Hematopoietic multipotent progenitor cell (in vitro differentiated cells): ENCODE results near the gene LHFPL3. TPM values are rescaled to one million over a fixed set of nuclear protein-coding genes. Genes with fewer than 3 reads are reported as not detected.
"Not testable (repeated sequence)": the region's sequence is repeated elsewhere in the genome, so short reads cannot be mapped to it uniquely, and the experiment has no call there.

Experiments
- DNase-seq, 3 donors: peaks; one replicate each; pipeline ENCODE4 v3.0.0-alpha.2; 2011 to 2015; ENCODE audit warnings: low read depth in 2 of 3, low spot score in 2 of 3
- total RNA-seq: library from RNA; depleted of rRNA; stranded (reverse); fragments of >200 nt; gene quantifications from one replicate; pipeline ENCODE4 v1.2.3, GENCODE V29; 2012

LHFPL3 gene
- not detected for total RNA-seq

DNA sequence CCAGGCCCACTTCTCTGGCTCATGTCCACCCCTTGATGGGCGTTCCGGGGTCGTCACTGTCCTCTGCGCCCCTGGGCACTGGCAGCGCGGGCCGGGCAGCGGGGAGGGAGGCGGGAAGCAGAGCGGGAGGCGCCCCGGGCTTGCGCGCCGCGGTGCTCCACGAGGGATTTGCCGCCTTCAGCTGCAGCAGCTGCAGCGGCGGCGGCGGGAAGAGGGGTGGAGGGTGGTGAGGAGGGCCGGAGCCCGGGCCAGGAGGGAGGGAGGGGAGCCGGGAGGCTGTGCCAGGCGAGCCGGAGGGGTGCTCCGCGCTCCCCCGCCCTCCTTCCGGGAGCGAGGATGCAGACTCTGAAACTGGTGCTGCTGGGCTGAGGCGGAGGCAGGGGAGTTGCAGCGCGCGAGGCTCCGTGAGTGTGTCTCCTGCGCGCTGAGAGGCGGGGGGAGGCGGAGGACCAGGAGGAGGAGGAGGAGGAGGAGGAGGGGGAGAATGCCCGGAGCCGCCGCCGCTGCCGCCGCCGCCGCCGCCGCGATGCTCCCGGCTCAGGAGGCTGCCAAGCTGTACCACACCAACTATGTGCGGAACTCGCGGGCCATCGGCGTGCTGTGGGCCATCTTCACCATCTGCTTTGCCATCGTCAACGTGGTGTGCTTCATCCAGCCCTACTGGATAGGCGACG is at the start of gene LHFPL3:
Gene LHFPL3 (plus strand): TSS at position 308 of the 674 bp plus-strand sequence.
- DNase-seq, result no peak

DNA sequence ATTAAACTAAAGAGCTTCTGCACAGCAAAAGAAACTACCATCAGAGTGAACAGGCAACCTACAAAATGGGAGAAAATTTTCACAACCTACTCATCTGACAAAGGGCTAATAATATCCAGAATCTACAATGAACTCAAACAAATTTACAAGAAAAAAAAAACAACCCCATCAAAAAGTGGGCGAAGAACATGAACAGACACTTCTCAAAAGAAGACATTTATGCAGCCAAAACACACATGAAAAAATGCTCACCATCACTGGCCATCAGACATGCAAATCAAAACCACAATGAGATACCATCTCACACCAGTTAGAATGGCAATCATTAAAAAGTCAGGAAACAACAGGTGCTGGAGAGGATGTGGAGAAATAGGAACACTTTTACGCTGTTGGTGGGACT is 46.7 kb upstream of the LHFPL3 start:
- DNase-seq, result not testable (repeated sequence)

DNA sequence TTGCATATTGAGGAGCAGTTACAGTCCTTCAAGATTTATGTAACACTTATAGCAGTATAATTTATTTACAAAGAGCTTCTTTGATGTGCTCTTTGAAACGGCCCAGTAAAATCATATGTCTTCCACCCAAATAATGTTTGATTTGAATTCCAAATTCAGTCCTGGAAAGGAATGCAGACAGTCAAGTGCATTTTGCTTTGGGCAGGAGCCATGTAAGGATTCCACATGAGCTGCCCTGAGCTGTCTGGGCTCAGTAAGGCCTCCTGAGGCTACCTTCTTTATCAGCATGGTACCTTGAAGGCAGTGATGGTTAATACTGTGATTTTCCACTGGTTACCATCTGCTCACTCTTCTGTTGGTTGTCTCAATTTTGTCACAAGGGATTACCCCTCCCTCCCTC is 41.6 kb upstream of the LHFPL3 start:
- DNase-seq, result no peak

DNA sequence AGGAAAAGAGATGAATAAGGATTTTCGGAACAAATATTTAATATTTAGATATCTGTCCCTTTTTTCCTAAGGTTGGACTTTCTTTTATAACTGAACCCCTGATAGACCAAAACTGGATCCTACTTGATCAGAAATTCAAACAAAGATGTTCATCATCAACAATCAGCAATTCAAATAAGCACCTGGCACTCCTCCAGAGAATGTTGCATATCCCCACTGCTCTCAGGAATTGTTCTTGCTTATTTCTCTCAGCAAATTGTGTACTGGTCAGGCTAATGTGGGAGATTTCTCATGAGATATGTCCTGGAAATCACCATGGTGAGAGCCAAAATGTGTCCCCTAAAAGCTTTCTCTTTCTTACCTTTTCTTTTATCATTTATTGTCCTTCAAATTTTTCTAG is 40.3 kb upstream of the LHFPL3 start:
- DNase-seq, result no peak

DNA sequence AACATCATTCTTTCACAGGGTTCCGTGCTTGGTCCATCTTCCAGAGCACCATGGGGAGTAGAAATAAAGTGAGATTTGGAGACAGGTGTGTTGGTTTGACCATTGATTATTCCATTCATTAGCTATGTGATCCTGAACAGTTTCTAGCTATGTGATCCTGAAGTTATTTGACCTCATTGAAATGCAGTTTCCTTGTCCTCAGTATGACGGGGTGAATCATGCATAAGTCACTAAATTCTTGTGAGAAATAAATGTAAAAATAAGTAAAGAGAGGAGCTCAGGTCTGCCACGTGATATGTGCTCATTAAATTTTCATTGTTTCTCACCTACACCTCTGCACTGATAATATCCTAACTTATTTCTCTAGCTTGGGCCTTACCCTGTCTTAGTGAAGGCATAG is 34.1 kb upstream of the LHFPL3 start:
- no peak for DNase-seq

DNA sequence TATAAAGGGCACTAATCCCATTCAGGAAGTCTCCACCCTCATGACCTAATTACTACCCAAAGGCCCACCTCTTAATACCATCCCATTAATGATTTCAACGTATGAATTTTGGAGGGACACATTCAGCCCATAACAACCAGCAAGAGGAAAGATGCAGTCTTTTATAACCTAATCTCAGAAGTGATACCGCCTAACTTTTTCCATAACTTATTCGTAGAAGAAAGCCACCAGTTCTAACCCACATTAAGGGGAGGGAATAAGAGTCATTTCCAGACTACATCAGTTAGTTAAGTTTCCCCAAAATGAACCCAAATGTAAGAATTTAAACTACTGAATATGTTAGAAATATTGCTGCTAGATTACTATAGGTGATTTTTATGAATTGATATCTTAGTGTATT is 32.1 kb upstream of the LHFPL3 start:
- DNase-seq, result no peak

DNA sequence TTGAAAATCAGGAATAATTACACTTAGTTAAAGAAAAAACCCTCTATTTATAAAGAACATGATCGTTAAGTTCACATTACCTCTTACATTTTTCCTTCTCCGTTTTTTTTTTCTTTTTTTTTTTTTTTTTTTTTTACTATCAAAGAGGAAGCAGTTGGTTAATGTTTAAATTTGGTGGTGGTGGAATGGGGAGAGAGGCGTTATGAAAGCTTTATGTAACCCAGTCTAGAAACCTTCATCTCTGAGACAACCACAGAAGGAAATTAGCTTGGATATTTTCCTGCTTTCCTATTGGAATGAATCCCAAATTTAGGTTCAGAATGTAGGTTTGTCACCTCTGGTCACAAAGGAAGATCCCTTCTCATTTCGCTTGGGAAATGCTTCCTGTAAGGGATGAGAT is 31.5 kb upstream of the LHFPL3 start:
- DNase-seq, result no peak

DNA sequence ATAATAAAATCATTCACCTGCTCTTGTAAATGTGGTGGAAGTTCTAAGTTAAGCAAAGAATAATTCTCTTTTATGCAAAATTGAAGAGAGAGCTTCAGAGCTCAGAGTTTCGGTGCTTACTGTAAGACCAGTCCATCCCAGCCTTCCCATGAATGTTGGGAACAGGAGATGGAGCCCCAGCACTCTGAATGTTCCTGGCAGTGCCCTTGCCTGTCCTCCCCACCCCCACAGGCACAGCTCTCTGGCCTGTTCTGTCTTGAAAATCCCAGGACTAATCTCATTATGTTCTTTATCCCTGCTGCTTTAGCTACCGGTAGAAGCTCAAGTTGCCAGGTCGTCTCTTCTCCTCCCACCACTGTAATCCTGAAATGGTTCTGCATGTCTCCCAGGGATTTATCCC is 29.1 kb upstream of the LHFPL3 start:
- DNase-seq, result no peak

DNA sequence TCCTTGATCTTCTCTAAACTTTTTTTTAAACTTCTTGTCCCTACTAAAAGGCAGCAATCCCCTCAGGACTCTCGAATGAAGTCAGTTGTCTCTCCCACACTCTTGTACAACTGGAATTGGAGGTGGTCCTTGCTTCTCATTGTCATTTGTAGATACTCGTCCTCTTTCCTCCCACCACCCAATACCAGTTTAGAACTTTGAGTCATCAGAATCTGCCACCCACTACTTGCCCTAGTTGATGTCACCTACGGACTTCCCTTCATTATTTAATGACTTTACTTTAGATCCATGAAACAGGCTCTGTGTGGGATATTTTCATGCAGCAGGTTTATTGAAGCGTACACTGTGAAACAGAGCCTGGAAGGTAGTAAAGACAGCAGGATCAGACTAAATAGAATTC is 28.6 kb upstream of the LHFPL3 start:
- no peak for DNase-seq

DNA sequence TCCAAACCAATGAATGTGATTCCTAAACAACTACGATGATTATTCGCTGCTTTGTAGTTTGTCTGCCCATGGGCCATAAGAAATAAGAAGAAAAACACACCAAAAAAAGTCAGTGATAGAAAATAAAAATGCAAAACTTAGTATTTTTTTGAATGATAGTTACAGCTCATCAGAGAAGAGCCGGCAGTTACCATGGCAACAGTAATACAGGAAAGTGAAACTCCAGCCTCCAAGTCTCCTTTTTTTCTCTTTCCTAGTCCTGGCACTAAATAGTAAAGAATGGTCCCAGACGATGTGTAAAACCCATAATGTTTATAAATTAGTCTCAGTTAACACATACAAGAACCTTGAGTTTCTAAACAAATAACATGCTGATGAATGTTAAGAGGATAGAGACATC is 21.6 kb upstream of the LHFPL3 start:
- DNase-seq, result no peak

DNA sequence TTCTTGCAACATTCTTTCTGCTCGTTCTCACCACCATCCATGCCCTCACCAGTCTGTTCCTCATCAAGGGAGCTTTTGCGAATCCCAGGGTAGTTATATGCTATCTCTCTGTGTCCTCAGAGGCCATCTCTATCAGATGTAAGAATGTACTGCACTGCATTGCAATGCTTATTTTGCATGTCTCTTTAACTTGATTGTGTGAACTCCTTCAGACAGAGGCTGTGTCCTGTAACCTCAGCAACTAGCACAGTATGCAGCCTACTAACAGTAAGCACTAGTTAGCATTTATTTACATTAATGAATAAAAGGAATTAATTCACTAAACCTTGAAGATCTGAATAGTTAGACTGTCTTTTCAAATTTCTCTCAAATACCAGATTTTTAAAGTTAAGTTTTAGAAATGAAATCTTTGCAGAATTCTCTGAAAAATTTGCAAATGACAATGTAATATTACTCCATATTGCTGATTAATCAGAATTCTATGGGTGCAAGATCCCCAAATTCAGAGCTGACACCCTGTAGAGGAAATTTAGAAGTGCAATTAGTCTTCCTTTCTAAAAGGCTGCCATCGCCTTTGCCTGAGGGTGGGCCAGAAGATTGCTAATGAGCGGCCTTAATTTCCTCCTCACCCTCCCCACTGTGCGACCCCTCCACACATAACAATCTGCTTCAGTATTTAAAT is 10.3 kb upstream of the LHFPL3 start:
- no peak for DNase-seq

DNA sequence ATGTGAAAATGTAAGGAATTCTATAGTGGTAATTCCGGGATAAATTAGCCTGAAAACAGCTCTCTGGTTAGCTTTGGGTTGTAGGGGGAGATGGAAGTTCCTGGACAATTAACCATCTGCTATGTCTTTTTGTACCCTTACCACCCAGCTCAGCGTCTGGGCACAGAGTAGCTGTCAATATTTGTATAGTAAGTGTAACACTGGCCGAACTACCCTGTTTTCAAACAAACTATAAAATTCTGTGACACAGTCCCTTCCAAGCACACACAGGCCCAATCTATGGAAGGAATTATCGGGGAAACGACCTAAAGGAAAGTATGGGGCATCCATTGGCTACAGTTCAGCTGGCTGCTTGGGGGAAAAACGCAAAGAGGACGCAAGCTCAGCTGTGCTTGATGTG is 869 bp upstream of the LHFPL3 start:
- DNase-seq, result no peak

DNA sequence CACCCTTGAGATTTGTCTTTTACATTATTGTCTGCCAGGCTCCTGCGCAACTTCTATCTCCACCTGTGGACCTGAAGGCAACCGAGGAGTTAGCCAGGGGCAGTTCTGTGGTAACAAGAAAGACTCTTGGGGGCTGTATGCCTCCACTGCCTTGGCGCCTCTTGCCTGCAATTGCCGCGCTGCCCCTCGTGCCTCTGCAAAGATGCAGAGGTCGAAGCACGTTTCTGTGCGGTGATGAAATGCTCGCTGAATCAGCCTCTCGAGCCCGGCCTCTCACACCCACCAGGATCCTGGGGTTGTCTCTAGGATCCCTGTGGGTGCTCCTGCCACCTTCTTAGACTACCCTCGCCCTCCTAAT is 486 bp upstream of the LHFPL3 start:
- DNase-seq, result no peak

DNA sequence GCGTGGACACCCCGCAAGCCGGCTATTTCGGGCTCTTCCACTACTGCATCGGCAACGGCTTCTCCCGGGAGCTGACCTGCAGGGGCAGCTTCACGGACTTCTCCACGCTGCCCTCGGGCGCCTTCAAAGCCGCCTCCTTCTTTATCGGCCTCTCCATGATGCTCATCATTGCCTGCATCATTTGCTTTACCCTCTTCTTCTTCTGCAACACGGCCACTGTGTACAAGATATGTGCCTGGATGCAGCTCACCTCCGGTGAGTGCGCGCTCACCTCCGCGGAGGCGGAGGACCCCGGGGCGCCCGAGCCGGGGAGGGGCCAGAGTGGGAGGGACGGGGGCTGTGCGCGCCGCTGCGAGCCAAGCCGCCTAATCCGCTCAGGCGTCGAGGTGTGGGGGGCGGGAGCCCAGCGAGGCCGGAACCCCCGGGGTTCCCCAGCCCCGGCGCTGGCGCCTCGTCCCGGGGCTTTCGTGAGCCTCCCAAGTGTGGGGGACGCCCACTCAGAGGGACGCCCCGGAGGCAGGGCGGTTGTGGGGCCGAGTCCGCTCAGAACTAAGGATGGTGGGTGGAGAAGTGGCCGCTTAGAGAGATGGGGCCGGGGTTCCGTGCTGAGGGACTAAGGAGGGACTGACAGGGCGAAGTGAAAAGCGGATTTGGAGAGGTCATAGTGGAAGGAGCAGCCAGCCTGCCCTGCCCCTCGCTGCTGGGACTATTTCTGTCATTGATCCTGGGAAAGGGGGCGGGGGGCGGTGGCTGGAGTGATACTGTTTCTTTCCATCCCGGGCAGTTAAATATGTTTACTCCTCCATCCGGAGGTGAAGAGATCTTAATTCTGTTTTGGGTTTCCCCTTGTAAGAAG is 795 bp downstream of the LHFPL3 start:
- no peak for DNase-seq

DNA sequence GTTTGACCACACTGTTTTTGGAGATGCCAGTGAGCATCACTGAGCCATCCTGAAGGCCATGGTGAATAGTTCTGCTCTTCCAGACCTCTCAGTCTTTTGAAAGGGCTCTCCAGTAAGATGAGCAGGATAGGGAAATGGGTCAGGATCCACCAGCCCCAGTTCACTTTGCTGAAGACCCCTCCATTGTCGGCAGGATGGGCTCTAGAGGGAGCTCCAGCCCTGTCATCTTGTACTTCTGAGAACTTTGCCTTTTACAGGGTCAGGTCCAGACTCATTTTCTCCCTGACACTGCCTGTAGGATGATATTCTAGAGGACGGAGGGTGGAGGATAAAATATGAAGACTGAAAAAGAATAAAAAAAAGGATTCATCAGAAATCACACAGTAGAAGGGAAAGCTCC is 13.1 kb downstream of the LHFPL3 start:
- DNase-seq, result no peak

DNA sequence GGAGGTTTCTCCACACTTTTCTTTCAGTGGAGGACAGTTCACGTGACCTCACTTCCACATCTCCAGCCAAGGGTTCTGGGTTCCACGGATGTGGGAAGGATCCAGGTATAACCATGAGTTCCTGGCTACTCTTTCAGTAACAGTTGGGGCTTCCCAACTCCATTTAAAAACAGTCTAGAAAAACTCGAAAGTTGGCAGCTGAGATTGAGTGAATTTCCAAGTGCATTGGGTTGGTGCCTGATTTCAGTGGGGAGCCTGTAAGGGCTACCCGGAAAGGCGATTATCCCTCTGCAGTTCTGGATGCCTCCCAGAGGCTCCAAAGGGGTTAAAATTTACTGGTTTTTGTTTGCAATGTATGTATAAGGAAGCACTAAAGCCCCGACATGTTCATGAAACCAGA is 24.3 kb downstream of the LHFPL3 start:
- DNase-seq, result no peak

DNA sequence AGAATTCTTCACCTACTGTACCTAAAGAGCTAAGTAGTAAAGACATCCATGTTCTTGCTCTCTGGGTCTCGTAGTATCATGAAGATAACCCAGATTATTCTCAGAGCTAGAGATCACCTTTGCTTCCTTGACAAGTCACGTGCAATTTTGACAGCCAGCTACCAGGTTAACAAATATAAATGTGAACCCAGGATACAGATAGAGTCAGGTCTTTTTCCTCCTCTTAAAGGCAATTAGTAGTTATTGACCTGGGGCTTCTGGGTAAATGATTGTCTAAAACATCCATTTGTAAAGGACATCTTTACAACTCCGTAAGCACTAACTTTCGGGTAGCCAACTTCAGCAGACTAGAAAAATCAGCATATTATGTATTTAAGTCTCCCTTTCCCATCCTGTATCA is 28.8 kb downstream of the LHFPL3 start:
- no peak for DNase-seq

DNA sequence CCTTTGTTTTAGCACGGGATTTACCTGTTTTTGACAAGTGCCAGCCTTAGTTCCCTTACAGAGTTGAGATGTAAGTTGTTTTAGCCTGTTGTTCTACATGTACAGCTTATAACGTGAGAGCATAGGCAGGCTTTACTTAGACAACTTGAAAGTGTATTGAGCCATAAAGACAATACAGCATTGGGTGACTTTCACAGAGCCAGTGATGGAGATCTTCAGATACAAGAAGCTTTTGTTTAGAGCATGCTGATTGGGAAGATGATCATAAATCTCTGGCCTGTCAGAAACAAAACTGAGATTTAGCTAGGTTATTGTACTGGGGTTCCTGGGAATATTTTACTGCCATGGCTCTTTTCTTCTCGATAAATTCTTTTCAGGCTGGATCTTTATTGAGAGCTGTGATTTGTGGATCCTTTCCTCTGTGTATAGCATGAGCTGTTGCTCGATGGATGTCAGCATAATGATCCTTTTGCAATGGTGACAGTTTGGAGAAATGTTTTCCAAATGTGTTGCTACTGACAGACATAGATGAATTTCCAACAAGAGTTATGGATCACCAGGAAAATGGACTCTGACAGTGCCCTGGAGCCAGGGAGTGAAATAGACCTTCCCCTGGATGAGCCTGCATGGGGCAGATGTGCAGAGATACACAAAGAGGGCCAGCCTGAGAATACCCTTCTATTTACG is 30.2 kb downstream of the LHFPL3 start:
- no peak for DNase-seq

DNA sequence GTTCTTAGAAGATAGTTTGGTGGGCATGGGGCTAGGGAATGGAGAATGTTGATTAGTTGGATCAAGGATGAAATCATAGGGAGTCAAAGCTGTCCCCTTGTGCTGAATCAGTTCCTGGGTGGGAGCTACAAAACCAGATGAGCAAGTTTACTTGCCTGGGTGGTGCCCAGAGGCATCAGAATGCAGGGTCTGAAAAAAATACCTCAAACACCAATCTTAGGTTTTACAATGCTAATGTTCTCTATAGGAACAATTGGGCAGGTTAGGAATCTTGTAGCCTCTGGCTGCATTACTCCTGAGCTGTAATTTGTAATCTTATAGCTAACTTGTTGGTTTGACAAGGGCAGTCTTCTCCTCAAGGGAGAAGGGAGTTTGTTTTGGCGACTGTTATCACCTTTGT is 34.4 kb downstream of the LHFPL3 start:
- no peak for DNase-seq

DNA sequence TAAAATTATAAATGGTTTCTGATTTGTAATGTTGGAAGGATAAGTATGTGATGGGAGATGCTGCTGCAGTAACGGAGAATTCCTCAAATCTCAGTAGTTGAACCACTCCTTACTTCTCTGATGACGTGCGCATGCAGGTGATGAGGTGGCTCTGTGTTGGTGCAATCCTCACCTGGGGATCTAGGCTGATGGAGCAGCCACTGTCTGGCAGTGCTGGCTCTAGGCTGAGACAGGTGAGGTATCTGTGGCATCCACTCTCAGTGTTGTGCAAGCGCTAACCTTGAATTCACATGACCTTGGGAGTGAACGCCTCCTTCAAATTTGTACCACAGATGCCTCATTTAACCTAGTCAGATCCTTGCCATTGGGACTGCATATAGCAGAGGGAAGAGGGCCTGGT is 35.0 kb downstream of the LHFPL3 start:
- DNase-seq, result no peak

DNA sequence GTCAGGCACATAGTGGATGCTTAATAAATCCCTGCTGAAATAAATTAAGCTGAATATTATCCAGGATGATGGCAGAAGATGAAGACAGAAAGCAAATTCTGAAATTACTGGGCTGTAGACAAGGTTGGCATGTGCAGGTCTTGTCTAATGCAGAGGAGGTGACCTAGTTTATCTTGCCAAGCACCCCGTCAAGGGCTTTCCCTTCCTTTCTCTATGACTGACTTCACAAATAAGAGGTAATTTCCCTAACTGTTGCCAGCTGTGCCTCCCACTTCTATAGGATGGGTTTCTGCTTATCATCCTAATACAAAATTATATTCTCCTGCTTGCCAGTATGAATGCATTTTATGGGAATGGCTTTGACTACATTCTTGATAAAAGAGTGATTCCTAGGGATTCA is 38.0 kb downstream of the LHFPL3 start:
- DNase-seq, result no peak
